ENCODE data around the gene MRNIP.
"Not testable (repeated sequence)": the region's sequence is repeated elsewhere in the genome, so short reads cannot be mapped to it uniquely, and the experiment has no call there.

The MRNIP gene

GRCh38 chr5:179792612-179793467 lies 65.8 kb downstream of the MRNIP start:
- no peak overlapping the region for H3K4me3 ChIP-seq (ENCODE audit: control insufficient read depth, low read depth, low read length)
- no peak for DNase-seq (ENCODE audit: low read depth)
- TF ChIP-seq CTCF (IDR thresholded peaks at IDR 0.05; ENCODE audit: control insufficient read depth, insufficient read depth, low read depth, low read length, missing control alignments), result no peak

GRCh38 chr5:179791881-179792611 lies 66.6 kb downstream of the MRNIP start:
- no peak for DNase-seq (ENCODE audit: low read depth)
- TF ChIP-seq CTCF (IDR thresholded peaks at IDR 0.05; ENCODE audit: control insufficient read depth, insufficient read depth, low read depth, low read length, missing control alignments), result no peak
- H3K4me3 ChIP-seq (ENCODE audit: control insufficient read depth, low read depth, low read length), result no peak overlapping the region

GRCh38 chr5:179789278-179789677 lies 69.3 kb downstream of the MRNIP start:
- H3K4me3 ChIP-seq (ENCODE audit: control insufficient read depth, low read depth, low read length); DNase-seq (ENCODE audit: low read depth): not testable (repeated sequence)

GRCh38 chr5:179788193-179788854 lies 70.3 kb downstream of the MRNIP start:
- TF ChIP-seq CTCF (IDR thresholded peaks at IDR 0.05; ENCODE audit: control insufficient read depth, insufficient read depth, low read depth, low read length, missing control alignments), result no peak
- no peak overlapping the region for H3K4me3 ChIP-seq (ENCODE audit: control insufficient read depth, low read depth, low read length)
- no peak for DNase-seq (ENCODE audit: low read depth)

All from AG09309 (cell line).